SU-DHL-6 (cell line): ENCODE results near the gene PLCB1.

Source experiments
- CTCF ChIP-seq: fragments of 200-600 bp; sonication (generic); IDR thresholded peaks from one replicate; pipeline ENCODE4 v1.5.1; 2017; ENCODE audit warnings: antibody characterized with exemption, mild to moderate bottlenecking, low read length, moderate library complexity; ENCODE audit not compliant: insufficient read depth, poor library complexity, severe bottlenecking
- EZH2phosphoT487 ChIP-seq: fragments of 200-600 bp; sonication (generic), shearing (Covaris generic); conservative IDR thresholded peaks from 2 replicates; pipeline ENCODE4 v1.6.1; 2018; ENCODE audit warnings: mild to moderate bottlenecking, antibody characterized with exemption, low read length, moderate library complexity, mixed read lengths

GRCh38 chr20:8624046-8624445, 492.0 kb downstream of the PLCB1 start:
- TF ChIP-seq CTCF (no peak), EZH2phosphoT487 (no peak)
